ENCODE measurements around the gene PDGFRB.

DNA sequence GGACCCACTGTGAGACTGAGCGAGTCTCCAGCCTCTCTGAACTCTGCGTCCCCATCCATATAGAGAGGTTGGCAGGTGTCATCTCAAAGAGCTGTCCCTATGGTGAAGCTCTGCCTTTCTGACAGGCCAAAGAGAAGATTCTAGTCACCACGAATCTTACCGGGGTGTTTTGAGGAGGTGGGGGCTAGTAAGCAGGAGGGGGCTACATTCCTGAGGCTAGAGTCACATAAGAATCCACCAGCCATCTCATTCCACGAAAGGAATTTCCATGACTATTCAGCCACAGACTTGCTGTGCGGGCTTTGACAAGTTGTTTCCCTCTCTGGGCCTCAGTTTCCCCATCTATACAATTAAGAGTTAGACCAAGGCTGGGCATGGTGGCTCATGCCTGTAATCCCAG is 16.3 kb downstream of the PDGFRB start:
- TF ChIP-seq, protein P1, sequence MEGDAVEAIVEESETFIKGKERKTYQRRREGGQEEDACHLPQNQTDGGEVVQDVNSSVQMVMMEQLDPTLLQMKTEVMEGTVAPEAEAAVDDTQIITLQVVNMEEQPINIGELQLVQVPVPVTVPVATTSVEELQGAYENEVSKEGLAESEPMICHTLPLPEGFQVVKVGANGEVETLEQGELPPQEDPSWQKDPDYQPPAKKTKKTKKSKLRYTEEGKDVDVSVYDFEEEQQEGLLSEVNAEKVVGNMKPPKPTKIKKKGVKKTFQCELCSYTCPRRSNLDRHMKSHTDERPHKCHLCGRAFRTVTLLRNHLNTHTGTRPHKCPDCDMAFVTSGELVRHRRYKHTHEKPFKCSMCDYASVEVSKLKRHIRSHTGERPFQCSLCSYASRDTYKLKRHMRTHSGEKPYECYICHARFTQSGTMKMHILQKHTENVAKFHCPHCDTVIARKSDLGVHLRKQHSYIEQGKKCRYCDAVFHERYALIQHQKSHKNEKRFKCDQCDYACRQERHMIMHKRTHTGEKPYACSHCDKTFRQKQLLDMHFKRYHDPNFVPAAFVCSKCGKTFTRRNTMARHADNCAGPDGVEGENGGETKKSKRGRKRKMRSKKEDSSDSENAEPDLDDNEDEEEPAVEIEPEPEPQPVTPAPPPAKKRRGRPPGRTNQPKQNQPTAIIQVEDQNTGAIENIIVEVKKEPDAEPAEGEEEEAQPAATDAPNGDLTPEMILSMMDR (IDR thresholded peaks at IDR 0.05; ENCODE audit: low read depth, low read length, missing input control): no peak
- TF ChIP-seq RAD21 (IDR thresholded peaks at IDR 0.05) (no peak), EGR1 (IDR thresholded peaks at IDR 0.05; ENCODE audit: low read depth in 2 of 2) (no peak), GABPA (IDR thresholded peaks at IDR 0.05 in 1 of 2, conservative IDR thresholded peaks at IDR 0.05 in 1 of 2) (no peak)
- TF ChIP-seq, protein P2, sequence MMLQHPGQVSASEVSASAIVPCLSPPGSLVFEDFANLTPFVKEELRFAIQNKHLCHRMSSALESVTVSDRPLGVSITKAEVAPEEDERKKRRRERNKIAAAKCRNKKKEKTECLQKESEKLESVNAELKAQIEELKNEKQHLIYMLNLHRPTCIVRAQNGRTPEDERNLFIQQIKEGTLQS (IDR thresholded peaks at IDR 0.05): no peak
- TF ChIP-seq, protein P3, sequence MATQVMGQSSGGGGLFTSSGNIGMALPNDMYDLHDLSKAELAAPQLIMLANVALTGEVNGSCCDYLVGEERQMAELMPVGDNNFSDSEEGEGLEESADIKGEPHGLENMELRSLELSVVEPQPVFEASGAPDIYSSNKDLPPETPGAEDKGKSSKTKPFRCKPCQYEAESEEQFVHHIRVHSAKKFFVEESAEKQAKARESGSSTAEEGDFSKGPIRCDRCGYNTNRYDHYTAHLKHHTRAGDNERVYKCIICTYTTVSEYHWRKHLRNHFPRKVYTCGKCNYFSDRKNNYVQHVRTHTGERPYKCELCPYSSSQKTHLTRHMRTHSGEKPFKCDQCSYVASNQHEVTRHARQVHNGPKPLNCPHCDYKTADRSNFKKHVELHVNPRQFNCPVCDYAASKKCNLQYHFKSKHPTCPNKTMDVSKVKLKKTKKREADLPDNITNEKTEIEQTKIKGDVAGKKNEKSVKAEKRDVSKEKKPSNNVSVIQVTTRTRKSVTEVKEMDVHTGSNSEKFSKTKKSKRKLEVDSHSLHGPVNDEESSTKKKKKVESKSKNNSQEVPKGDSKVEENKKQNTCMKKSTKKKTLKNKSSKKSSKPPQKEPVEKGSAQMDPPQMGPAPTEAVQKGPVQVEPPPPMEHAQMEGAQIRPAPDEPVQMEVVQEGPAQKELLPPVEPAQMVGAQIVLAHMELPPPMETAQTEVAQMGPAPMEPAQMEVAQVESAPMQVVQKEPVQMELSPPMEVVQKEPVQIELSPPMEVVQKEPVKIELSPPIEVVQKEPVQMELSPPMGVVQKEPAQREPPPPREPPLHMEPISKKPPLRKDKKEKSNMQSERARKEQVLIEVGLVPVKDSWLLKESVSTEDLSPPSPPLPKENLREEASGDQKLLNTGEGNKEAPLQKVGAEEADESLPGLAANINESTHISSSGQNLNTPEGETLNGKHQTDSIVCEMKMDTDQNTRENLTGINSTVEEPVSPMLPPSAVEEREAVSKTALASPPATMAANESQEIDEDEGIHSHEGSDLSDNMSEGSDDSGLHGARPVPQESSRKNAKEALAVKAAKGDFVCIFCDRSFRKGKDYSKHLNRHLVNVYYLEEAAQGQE (IDR thresholded peaks at IDR 0.05): no peak
